ENCODE measurements around the gene CUL7. TPM values are rescaled to one million over a fixed set of nuclear protein-coding genes. Genes with fewer than 3 reads are reported as not detected.
A peak's percentile ranks its signal among the peaks of the same experiment; 100 is the strongest.

CUL7 gene
- total RNA-seq, 2 donors from 2014 or later = 11.4 to 22.3 TPM

DNA sequence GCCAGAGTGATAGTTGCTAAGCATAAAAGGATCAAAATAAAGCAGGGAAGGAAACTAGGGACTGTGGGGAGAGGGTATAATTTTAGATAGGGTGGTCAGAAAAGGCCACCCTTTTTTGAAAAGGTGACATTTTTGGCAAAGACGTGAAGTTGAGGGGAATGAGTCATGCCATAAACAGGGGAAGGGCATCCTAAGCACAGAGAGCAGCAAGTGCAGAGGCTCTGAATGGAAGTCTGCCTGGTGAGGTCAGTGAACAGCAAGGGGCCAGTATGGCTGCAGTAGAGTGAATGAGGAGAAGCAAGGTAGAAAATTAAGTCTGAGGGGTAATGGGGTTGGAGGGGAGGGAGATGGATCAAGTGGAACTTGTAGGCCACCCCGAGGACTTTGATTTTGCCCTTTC, 8.2 kb upstream of the CUL7 start:
- H3K9me3 Mint-ChIP-seq = no peaks in the 10 kb centered on the region
- H3K4me3 Mint-ChIP-seq = peak overlapping the region; percentile 95
- peak overlapping the region; percentile 8 for H3K27ac Mint-ChIP-seq
- peaks cover 38% of the 10 kb centered on the region for H3K36me3 Mint-ChIP-seq (ENCODE audit: low read depth)
- H3K4me1 Mint-ChIP-seq = peaks cover 20% of the 10 kb centered on the region
- H3K27me3 Mint-ChIP-seq = no peaks in the 10 kb centered on the region
- no peak for ATAC-seq (replicated peaks)

DNA sequence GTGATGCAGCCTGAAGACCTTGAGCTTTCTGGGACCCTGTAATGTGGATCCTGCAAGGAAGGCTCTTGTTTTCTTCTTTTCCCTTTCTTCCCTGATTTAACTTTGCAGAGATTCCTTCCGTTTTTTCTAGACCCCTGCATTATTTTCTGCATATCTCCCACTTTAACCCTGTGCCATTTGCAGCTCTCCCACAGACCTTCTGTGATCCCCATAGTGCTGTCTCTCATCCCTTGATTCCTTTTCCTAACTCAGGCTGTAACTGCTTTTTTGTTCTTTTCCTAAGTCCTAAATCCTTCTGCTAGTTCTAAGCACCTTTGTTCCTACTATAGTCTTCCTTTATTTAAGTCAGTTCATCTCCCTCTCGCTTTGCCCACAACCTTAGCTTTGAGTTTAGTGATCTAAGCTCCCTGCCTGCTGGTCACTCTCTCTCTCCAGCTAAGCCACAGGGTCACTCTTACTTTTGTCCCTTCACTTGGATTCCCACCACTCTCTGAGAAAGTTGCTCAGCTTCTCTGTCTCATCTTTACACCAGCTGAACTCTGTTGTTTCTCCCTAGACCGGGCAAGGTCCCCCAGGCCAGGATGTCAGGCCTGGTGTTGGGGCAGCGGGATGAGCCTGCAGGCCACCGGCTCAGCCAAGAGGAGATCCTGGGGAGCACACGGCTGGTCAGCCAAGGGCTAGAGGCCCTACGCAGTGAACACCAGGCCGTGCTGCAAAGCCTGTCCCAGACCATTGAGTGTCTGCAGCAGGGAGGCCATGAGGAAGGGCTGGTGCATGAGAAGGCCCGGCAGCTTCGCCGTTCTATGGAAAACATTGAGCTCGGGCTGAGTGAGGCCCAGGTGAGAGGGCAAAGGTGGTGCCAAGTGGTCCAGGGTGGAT, 7.3 kb upstream of the CUL7 start:
- Mint-ChIP-seq H3K27ac (peak overlapping the region; percentile 8), H3K27me3 (no peaks in the 10 kb centered on the region), H3K4me3 (peak overlapping the region; percentile 95), H3K9me3 (no peaks in the 10 kb centered on the region), H3K36me3 (ENCODE audit: low read depth) (peaks cover 46% of the 10 kb centered on the region), H3K4me1 (peaks cover 20% of the 10 kb centered on the region)
- ATAC-seq (replicated peaks) = no peak

DNA sequence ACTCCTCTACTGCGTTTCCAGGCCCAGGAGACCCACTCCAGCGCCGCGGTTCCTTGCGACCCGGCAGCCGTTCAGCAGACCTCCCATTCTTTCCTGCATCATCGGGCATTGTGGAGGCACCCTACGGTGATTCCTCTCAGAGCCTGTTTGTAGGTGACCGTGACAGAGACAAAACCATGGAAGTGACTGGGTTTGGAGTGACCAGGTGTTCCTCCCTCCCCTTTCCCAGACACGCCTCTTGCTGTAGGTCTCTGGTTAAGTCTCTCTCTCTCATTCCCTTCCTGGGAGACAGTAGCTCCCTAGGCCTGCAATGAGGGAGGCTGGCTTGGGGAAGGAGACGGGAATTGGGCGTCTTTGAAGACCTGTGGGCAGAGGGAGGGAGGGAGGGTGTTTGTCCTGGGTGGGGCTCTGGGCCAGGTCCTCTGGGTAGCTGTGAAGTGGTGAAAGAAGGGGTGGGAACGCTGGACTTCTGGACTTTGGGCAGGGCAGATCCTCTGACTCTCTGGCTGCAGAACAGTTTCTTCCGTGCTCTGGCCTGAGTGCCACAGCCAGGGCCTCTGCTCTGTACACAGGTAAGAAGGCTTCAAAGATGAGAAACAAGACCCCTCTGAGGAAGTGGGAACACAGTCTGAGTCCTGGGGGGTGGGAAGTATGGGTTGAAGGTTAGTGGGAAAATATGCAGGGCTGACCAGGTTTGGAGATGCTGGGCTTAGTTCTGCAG, 6.5 kb upstream of the CUL7 start:
- peak overlapping the region; percentile 95 for H3K4me3 Mint-ChIP-seq
- peak overlapping the region; percentile 98 for H3K27ac Mint-ChIP-seq
- H3K4me1 Mint-ChIP-seq = peaks cover 20% of the 10 kb centered on the region
- no peak for ATAC-seq (replicated peaks)
- H3K9me3 Mint-ChIP-seq = no peaks in the 10 kb centered on the region
- H3K27me3 Mint-ChIP-seq = no peaks in the 10 kb centered on the region
- H3K36me3 Mint-ChIP-seq (ENCODE audit: low read depth) = peaks cover 54% of the 10 kb centered on the region

DNA sequence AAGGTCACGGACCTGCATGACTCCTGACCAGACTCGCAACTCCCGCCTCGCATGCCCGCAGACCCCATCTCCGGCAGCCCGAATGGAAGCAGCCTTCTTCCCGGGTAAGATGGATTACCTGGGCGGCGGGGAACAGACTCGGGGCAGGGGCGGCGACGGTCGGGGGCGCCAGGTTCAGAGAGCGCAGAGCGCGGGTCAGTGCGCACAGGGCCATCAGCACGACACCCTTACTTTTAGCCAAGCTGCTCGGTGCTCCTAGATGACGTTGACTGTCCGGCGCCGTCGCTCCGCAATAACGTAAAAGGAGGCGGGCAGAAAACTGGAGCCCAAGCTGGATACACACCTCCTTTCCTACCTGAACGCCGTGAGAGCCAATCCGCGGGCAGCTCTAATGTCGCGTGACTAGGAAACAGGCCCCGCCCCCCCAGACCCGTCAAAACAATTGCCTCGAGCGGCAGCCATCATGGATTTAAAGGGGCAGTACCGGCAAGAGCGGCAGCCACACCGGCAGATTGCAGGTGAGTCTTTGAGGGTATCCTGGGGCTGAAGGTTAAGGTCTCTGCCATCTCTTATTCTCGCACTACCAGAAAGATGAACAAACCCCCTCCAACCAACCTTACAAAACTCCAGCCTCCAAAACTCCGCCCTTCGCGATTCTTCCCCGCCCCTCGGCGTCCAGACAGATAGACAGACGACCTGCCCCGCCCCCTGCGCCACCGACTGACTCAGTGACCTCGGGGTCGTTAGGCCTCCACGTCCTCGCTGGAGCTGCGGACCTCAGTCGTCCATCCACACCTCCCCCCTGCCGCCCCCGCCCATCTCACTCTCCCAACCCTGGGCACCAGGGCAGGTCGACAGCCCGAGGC, 5.8 kb upstream of the CUL7 start, which contains the start of the genes KLC4 and MRPL2:
TSS of gene KLC4 (plus strand) at position 464 of the 866 bp plus-strand sequence. CDS start 1,705 bp downstream, outside the sequence.
TSS of gene MRPL2 (minus strand) at position 267 of the 866 bp plus-strand sequence. CDS start at position 214, 53 bp downstream.
- peak within 1 kb of the TSS; percentile 98 for H3K27ac Mint-ChIP-seq
- peaks cover 54% of the 10 kb centered on the region for H3K36me3 Mint-ChIP-seq (ENCODE audit: low read depth)
- H3K9me3 Mint-ChIP-seq = no peaks in the 10 kb centered on the region
- H3K4me3 Mint-ChIP-seq = peak within 1 kb of the TSS; percentile 95
- no peaks in the 10 kb centered on the region for H3K27me3 Mint-ChIP-seq
- H3K4me1 Mint-ChIP-seq = peaks cover 20% of the 10 kb centered on the region
- peak; percentile 97 for ATAC-seq (replicated peaks)

DNA sequence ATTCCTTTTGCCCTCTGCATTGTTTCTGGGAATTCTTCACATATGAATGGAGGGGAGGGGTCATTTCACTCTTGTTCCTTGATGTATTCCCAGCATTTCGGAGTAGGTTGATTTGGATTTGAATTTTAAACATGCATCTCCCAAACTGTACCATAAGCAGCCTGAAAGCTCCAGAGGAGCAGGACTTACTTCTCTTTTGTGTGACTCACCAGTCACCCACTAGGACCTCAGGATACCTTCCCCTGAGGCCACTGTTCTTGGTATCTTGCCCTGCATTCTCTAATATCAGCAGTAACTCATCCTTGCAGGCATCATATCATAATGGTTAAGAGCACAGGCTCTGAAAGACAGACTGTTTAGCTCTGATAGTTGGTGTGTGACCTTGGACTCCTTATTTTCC, 4.9 kb upstream of the CUL7 start:
- Mint-ChIP-seq H3K36me3 (ENCODE audit: low read depth) (peaks cover 53% of the 10 kb centered on the region), H3K4me3 (peak overlapping the region; percentile 95), H3K27me3 (no peaks in the 10 kb centered on the region), H3K27ac (peak overlapping the region; percentile 98), H3K4me1 (peaks cover 20% of the 10 kb centered on the region), H3K9me3 (no peaks in the 10 kb centered on the region)
- ATAC-seq (replicated peaks) = no peak

DNA sequence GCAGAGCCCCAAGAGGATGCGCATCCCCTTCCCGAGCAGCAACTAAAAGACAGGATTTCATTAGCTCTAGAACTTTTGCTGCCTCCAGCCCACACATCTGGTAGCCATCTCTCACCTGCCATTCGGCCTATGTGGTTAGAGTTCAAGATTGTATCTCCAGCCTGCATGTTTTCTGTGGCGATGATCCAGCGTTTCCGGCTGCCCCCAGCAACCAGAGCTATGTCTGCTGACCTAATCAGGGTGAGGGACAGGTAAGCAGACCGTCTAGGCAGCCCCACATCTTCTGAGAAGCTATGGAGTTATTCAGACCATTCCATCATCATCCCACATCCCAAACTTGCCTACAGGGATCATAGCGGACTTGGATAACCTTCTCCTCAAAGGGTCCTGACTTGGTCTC, 2.3 kb upstream of the CUL7 start:
- Mint-ChIP-seq H3K4me1 (peaks cover 35% of the 10 kb centered on the region), H3K4me3 (no peak overlapping the region), H3K27me3 (no peaks in the 10 kb centered on the region), H3K27ac (no peak overlapping the region), H3K9me3 (no peaks in the 10 kb centered on the region), H3K36me3 (ENCODE audit: low read depth) (peaks cover 61% of the 10 kb centered on the region)
- ATAC-seq (replicated peaks) = no peak

DNA sequence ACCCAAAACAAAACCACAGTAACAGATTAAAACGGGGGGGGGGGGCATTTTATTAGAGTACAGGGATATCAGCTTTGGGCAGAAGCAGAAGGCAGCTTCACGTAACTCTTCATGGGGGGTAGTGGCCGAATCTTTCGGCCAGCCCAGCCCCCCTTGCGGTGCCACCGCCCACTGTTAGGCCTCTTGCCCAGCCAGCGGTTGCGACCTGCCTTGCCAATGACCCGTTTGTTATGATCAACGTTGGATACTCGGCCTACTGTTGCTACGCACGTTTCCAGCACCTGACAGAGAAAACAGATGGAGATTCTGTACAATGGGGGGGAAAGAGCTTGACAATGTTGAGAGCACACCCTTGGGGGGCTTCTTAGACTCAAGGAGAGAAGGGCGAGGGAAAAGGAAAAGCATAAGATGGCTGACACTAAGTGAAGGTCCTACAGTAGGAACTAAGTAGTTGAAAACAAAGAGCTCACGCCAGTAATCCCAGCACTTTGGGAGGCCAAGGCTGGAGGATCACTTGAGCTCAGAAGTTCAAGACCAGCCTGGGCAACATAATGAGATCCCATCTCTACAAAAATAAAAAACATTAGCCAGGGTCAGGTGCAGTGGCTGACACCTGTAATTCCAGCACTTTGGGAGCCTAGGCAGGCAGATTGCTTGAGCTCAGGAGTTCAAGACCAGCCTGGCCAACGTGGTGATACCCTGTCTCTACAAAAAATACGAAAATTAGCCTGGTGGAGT, 724 bp upstream of the CUL7 start:
- ATAC-seq (replicated peaks) = no peak
- H3K27me3 Mint-ChIP-seq = no peaks in the 10 kb centered on the region
- peak overlapping the region; percentile 95 for H3K27ac Mint-ChIP-seq
- H3K4me3 Mint-ChIP-seq = peak overlapping the region; percentile 90
- no peaks in the 10 kb centered on the region for H3K9me3 Mint-ChIP-seq
- peaks cover 77% of the 10 kb centered on the region for H3K36me3 Mint-ChIP-seq (ENCODE audit: low read depth)
- peaks cover 32% of the 10 kb centered on the region for H3K4me1 Mint-ChIP-seq

DNA sequence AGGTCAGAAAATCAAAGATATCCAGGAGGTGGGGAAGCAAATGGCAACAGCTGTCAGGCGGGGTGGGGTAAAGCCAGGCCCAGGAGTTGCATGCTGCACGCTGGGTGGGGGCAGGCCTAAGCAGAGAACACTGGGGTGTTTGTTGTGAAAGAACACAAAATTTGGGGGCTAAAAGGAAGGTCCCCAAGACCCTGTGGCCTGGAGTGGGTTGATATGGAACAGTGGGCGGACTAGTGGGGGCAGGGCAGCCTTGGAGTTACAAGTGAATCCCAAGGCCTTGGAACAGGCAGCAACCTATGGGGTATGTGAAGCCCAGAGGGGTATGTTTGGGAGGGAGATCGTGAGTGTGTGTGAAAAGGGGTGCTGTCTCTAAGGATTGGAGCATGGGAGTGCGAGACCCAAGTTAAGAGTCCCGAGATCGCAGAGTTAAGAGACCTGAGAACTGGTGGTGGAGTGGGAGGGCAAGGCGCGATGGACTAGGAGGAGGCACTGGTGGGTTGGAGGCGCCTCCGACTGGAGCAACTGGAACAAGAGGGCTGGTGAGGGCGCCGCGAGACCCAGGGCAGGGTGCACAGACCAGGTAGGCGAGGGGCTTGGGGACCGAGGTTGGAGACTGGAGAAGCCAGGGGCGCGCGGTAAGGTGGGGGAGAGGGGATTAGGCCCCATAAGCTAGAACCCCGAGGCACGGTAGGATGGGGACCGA, 658 bp downstream of the CUL7 start:
- H3K9me3 Mint-ChIP-seq = no peaks in the 10 kb centered on the region
- H3K27me3 Mint-ChIP-seq = no peaks in the 10 kb centered on the region
- ATAC-seq (replicated peaks) = peak; percentile 28
- peak overlapping the region; percentile 90 for H3K4me3 Mint-ChIP-seq
- peak overlapping the region; percentile 95 for H3K27ac Mint-ChIP-seq
- H3K4me1 Mint-ChIP-seq = peaks cover 24% of the 10 kb centered on the region
- H3K36me3 Mint-ChIP-seq (ENCODE audit: low read depth) = peaks cover 78% of the 10 kb centered on the region

DNA sequence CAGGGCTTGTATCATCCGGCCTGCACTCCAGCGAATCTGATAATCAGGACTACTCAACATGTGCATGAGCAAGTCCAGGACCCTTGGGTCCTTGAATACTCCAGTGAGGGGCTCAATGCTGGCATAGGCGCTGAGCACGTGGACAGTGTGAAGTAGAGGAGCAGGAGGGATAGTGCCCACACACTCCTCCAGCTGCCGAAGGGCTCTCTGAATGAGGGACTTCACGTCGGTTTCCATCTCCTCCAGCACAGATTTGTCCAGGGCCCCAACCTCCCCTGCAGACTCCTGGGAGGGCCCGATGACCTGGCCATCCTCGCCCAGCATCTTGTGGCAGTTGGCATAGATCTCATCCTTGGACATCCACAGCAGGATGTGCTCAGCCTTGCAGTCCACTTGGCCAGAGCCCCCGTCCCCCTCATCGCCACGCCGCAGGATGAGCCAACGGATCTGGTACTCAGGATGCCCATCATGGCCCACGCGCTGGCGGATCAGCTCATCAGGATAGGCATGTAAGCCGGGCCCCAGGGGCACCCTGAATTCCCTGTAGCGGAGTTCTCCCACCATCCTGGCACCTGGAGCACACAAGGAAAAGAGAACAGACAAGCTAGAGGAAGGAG, 1.3 kb downstream of the CUL7 start:
- Mint-ChIP-seq H3K4me1 (peaks cover 24% of the 10 kb centered on the region), H3K36me3 (ENCODE audit: low read depth) (peaks cover 77% of the 10 kb centered on the region), H3K27me3 (no peaks in the 10 kb centered on the region), H3K27ac (peak overlapping the region; percentile 95), H3K9me3 (no peaks in the 10 kb centered on the region), H3K4me3 (peak overlapping the region; percentile 90)
- ATAC-seq (replicated peaks) = no peak

DNA sequence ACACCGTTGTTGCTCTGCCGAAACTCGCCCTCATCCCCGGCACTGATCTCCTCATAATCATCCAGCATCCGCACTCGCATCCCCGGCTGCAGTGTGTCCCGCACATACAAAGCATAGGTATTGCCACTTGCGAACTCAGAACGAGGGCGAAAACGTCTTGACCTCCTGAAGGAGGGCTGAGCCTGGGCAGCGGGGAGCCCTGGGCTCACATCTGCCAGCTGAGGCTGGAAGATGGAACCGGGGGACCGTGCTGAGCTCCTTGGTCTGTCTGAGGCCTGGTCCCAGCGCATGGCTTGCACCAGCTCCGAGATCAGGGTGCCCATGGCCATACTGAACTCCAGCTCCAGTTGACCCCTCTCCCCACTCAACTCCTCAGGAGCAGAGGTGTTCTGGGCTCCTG, 2.7 kb downstream of the CUL7 start:
- Mint-ChIP-seq H3K27me3 (no peaks in the 10 kb centered on the region), H3K4me1 (peaks cover 24% of the 10 kb centered on the region), H3K4me3 (no peak overlapping the region), H3K36me3 (ENCODE audit: low read depth) (peaks cover 72% of the 10 kb centered on the region), H3K9me3 (no peaks in the 10 kb centered on the region), H3K27ac (peak overlapping the region; percentile 34)
- ATAC-seq (replicated peaks) = no peak

DNA sequence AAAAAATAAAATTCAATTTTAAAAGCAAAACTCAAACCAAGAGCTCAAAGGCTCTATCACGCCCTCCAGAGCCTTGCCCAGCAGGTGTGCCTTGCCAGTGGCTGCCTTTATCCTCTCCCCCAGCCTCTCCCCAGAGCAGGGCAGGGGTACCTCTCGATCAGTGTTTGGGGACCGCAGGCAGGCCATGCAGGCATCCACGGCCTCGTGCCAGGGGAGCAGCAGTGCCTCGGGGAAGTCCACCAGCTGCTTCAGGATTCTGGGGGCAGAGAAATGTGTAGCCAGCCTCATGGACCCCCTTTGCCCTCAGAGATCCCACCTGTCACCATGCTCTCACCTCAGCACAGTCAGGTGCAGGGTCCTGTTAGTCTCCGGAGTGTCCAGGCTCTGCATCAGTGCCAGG, 5.7 kb downstream of the CUL7 start:
- ATAC-seq (replicated peaks) = no peak
- Mint-ChIP-seq H3K27me3 (no peaks in the 10 kb centered on the region), H3K36me3 (ENCODE audit: low read depth) (peaks cover 87% of the 10 kb centered on the region), H3K9me3 (no peaks in the 10 kb centered on the region), H3K4me3 (no peak overlapping the region), H3K27ac (no peak overlapping the region), H3K4me1 (peaks cover 21% of the 10 kb centered on the region)

DNA sequence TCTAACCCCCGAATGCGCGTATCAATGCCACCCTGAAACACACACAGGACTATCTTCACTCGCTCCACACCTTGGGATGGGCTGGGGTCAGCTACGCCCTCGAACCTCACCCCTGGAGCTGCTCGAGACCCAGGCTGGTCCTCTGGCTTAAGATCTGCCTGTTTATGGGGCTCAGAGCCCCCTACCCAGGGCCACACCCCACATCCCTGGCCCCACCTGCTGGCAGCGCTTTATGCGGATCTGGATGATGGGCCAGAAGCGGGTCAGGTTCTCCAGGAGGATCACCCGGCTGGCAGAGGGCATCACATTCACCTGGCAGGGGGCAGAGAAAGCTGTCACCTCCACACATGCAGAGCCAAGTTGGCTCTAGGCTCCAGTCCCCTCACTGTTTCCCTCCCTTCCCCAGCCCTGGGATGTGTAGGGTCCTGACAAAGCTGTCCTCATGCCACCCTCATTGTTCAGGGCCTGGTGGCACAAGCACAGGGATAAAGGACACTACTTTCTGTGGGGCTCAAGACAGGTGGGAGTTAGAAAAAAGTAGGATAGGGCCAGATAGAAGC, 8.2 kb downstream of the CUL7 start:
- H3K36me3 Mint-ChIP-seq (ENCODE audit: low read depth) = peaks cover 90% of the 10 kb centered on the region
- H3K27me3 Mint-ChIP-seq = no peaks in the 10 kb centered on the region
- peak overlapping the region; percentile 43 for H3K27ac Mint-ChIP-seq

More for the DNA sequence above, 8.2 kb downstream of the CUL7 start:
- no peak for ATAC-seq (replicated peaks)
- Mint-ChIP-seq H3K4me3 (no peak overlapping the region), H3K4me1 (peaks cover 3% of the 10 kb centered on the region), H3K9me3 (no peaks in the 10 kb centered on the region)
